DND-41 (cell line): ENCODE results near the gene DMKN.

Source experiments
- EZH2 ChIP-seq: IDR thresholded peaks from 3 replicates; pipeline ENCODE4 v1.6.1; 2012; ENCODE audit warnings: borderline replicate concordance, low read depth, mild to moderate bottlenecking, moderate library complexity, low read length, inconsistent platforms; ENCODE audit not compliant: severe bottlenecking
- TF ChIP-seq, protein P1 (sequence below): IDR thresholded peaks from 2 replicates; pipeline ENCODE4 v1.5.1; 2012; ENCODE audit warnings: borderline replicate concordance, low read length, moderate library complexity, mild to moderate bottlenecking; ENCODE audit not compliant: poor library complexity, severe bottlenecking; ENCODE audit errors: extremely low read depth

DNA sequence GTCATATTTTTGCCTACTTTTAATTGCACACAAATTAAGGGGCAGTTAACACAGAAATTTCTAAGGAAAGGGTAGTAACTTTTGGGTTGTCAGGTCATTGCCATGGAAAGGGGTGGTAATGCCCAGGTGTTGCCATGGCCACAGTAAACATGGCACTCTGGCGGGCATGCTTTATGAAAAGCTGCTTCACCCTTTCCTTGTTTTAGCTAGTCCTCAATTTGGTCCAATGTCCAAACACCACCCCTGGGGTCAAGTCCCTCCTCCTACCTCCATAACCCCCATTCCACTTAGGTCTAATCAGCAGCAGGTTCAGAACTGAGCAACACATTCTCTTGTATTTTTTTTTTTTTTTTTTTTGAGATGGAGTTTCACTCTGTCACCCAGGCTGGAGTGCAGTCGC, 58.8 kb downstream of the DMKN start:
- TF ChIP-seq, protein P1, sequence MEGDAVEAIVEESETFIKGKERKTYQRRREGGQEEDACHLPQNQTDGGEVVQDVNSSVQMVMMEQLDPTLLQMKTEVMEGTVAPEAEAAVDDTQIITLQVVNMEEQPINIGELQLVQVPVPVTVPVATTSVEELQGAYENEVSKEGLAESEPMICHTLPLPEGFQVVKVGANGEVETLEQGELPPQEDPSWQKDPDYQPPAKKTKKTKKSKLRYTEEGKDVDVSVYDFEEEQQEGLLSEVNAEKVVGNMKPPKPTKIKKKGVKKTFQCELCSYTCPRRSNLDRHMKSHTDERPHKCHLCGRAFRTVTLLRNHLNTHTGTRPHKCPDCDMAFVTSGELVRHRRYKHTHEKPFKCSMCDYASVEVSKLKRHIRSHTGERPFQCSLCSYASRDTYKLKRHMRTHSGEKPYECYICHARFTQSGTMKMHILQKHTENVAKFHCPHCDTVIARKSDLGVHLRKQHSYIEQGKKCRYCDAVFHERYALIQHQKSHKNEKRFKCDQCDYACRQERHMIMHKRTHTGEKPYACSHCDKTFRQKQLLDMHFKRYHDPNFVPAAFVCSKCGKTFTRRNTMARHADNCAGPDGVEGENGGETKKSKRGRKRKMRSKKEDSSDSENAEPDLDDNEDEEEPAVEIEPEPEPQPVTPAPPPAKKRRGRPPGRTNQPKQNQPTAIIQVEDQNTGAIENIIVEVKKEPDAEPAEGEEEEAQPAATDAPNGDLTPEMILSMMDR, result no peak
- no peak for TF ChIP-seq EZH2
